ENCODE results near the gene COTL1. TPM values are rescaled to one million over a fixed set of nuclear protein-coding genes. Genes with fewer than 3 reads are reported as not detected.
A peak's percentile ranks its signal among the peaks of the same experiment; 100 is the strongest.

Gene COTL1
- total and polyA plus RNA-seq, 9 of the 15 experiments (the other 6 are each of a cell fraction or from before 2014, with no cell fraction given), result 27.7 to 185 (median 72.5) TPM

- TF ChIP-seq ZMIZ1 (IDR thresholded peaks at IDR 0.05; ENCODE audit: low read depth in 2 of 2, low read length in 2 of 2) (no peak), USF2 (CRISPR knock-in tag; IDR thresholded peaks at IDR 0.05) (no peak), ZFP30 (CRISPR knock-in tag; IDR thresholded peaks at IDR 0.05; ENCODE audit: borderline replicate concordance) (no peak), RREB1 (CRISPR knock-in tag; IDR thresholded peaks at IDR 0.05) (no peak), CTCFL (IDR thresholded peaks at IDR 0.05; ENCODE audit: borderline replicate concordance, insufficient read depth, low read depth, low read length, poor library complexity, severe bottlenecking) (no peak), ETV1 (tag; conservative IDR thresholded peaks at IDR 0.05; ENCODE audit: low read depth) (0 out of 2 replicates have a peak, but pooled peaks have one; percentile 37), ZC3H8 (IDR thresholded peaks at IDR 0.05) (no peak)
Measured at GRCh38 chr16:84599521-84600202, 18.2 kb downstream of the COTL1 start (continued).

All from K562 (cell line).